Chondrocyte (in vitro differentiated cells): ENCODE results near the gene BCL6. TPM values are rescaled to one million over a fixed set of nuclear protein-coding genes. Genes with fewer than 3 reads are reported as not detected.

Experiments used
- DNase-seq: peaks from one replicate; pipeline ENCODE4 v3.0.0; 2021; ENCODE audit warnings: mixed read lengths, low spot score
- H3K27ac Mint-ChIP-seq: one replicate; pipeline ENCODE4 v1.8.0; 2021; ENCODE audit warnings: mild to moderate bottlenecking, moderate library complexity, mixed read lengths; ENCODE audit not compliant: unreplicated experiment
- H3K27me3 Mint-ChIP-seq: 2 replicates; pipeline ENCODE4 v1.8.0; 2021; ENCODE audit warnings: low read depth, mixed read lengths
- H3K36me3 Mint-ChIP-seq: 2 replicates; pipeline ENCODE4 v1.8.0; 2021; ENCODE audit warnings: low read depth, mixed read lengths
- H3K4me1 Mint-ChIP-seq: 2 replicates; pipeline ENCODE4 v1.8.0; 2021; ENCODE audit warnings: low read depth, mild to moderate bottlenecking, mixed read lengths
- H3K4me3 Mint-ChIP-seq: one replicate; pipeline ENCODE4 v1.8.0; 2021; ENCODE audit warnings: mild to moderate bottlenecking, moderate library complexity, mixed read lengths; ENCODE audit not compliant: unreplicated experiment
- H3K9me3 Mint-ChIP-seq: 2 replicates; pipeline ENCODE4 v1.8.0; 2021; ENCODE audit warnings: low read depth, mixed read lengths
- total RNA-seq: library from RNA; stranded (reverse); gene quantifications from 3 replicates; pipeline ENCODE4 v1.2.1, GENCODE V29; 2021
- TF ChIP-seq, protein P1 (sequence below): fragments of 200-600 bp; sonication (generic); IDR thresholded peaks from 2 replicates; pipeline ENCODE4 v1.5.0; 2021; ENCODE audit warnings: antibody characterized with exemption, mild to moderate bottlenecking, moderate library complexity

BCL6 gene
- total RNA-seq, 1 donor from 2014 or later, result 46.7 TPM

DNA sequence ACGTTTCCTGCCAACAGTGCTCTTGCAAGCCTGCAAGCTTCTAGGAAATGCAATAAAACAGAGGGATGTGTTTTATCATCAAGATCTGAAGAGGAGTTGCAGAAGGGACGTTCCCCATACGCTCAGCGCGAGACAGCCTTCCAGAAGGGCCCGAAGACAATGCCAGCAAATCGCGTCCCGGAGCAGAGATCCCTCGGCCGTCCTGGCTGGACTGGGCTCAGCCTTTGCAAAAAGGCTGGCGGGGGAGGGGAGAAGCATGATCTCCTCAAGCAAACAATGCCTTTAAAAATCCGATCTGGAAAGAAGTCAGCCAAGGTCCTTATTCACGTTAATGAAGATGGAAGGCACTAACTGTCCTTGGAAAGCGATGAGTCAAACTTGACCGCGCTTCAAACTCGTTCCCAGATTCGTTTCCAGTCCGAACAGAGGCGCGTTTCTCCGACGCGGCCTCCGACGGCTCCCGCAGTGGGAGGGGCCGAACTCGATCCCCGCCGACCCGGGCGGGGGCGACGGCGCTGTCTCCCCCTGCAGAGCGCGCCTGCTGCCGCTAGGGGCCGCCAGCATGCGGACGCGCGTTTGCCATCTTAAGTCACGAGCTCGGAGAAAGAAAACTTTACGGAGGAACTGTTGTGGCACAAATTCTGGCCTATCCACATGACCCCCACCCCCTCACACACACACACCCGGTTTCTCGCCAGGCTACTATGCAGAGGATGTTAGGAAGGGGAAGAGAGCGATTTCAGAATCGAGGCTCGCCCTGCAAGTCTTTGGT, 5.5 kb downstream of the BCL6 start:
- Mint-ChIP-seq H3K4me3 (peak overlapping the region; percentile 87), H3K9me3 (no peaks in the 10 kb centered on the region), H3K27me3 (no peaks in the 10 kb centered on the region), H3K4me1 (peaks cover 73% of the 10 kb centered on the region), H3K36me3 (no peaks in the 10 kb centered on the region), H3K27ac (peak overlapping the region; percentile 96)
- TF ChIP-seq, protein P1, sequence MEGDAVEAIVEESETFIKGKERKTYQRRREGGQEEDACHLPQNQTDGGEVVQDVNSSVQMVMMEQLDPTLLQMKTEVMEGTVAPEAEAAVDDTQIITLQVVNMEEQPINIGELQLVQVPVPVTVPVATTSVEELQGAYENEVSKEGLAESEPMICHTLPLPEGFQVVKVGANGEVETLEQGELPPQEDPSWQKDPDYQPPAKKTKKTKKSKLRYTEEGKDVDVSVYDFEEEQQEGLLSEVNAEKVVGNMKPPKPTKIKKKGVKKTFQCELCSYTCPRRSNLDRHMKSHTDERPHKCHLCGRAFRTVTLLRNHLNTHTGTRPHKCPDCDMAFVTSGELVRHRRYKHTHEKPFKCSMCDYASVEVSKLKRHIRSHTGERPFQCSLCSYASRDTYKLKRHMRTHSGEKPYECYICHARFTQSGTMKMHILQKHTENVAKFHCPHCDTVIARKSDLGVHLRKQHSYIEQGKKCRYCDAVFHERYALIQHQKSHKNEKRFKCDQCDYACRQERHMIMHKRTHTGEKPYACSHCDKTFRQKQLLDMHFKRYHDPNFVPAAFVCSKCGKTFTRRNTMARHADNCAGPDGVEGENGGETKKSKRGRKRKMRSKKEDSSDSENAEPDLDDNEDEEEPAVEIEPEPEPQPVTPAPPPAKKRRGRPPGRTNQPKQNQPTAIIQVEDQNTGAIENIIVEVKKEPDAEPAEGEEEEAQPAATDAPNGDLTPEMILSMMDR, result peak; percentile 89
- DNase-seq, result no peak

DNA sequence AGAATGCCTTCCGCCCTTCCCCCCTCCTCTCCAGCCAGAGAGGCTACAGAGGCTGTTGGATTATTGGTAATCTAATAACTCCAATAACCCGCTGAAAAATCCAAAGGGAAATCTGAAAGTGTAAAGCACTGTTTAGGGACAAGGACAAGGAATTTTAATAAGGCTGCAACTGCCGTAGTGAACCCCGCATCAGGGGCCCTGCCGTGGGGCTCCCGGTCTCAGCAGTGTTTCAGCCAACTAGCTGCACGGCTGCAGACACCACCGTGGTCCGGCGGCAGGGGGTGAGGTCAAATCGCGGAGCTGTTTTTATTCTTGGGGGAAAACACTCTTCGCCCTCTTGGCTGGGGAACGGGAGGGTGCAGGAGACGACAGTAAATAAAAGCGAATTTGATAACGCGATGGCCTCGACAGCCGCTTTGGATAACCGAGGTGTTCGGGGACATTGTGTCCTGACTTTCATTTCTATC, 6.1 kb downstream of the BCL6 start:
- peak overlapping the region; percentile 87 for H3K4me3 Mint-ChIP-seq
- TF ChIP-seq, protein P1, result no peak
- DNase-seq, result no peak
- H3K36me3 Mint-ChIP-seq, result peaks cover 2% of the 10 kb centered on the region
- peak overlapping the region; percentile 96 for H3K27ac Mint-ChIP-seq
- H3K27me3 Mint-ChIP-seq, result no peaks in the 10 kb centered on the region
- H3K4me1 Mint-ChIP-seq, result peaks cover 75% of the 10 kb centered on the region
- no peaks in the 10 kb centered on the region for H3K9me3 Mint-ChIP-seq

DNA sequence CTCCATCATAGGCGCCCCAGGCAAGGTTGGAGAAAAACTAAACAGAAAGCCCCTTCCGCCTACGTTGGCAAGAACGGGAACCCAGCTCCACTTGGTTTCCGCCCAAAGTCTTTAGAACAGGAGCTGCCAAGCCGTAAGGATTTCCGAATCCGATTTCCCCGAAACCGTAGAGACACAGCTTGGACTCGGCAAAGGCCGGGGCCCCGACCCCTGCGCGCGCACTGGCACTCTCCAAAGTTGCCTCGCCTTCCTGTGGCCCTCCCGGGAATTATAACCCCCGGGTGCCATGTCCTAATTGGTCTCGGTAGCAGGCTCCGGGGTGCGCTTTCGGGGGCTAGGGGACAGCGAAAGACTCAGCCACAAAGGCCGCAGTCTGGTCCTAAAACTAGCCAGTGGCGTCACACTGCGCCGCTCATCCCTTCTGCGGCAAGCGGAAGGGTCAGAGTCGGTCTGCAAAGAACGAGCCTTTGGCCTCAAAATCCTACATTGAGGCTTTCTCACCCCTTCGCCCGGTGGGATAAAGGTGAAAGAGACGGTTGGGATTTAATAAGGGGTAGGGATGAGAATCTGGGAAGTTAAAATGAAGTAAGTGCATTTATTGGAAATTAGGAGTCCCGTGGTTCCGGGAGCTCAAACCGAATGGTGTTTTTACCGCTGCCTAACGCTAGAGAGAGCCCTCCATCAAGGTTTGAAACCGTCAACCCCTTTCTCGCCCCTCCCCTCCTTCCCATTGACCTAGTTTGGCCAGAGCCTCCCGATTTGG, 6.8 kb downstream of the BCL6 start:
- peaks cover 75% of the 10 kb centered on the region for H3K4me1 Mint-ChIP-seq
- H3K9me3 Mint-ChIP-seq, result no peaks in the 10 kb centered on the region
- H3K36me3 Mint-ChIP-seq, result peaks cover 3% of the 10 kb centered on the region
- H3K4me3 Mint-ChIP-seq, result peak overlapping the region; percentile 87
- H3K27ac Mint-ChIP-seq, result peak overlapping the region; percentile 96
- H3K27me3 Mint-ChIP-seq, result no peaks in the 10 kb centered on the region
- no peak for DNase-seq
- TF ChIP-seq, protein P1, result peak; percentile 90

DNA sequence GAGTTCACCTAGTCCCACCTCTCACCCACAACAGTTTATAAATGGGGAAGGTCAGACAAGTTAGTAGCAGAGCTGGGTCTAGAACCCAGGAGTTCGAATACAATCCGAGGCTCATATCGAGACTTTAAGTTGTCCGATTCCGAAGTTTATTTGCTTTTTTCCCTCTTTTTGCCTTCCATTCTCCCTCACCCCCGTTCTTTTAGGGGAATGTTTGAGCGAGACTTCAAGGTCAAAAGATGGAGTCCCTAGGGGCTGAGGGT, 7.3 kb downstream of the BCL6 start:
- Mint-ChIP-seq H3K36me3 (peaks cover 7% of the 10 kb centered on the region), H3K4me1 (peaks cover 72% of the 10 kb centered on the region)

More for the DNA sequence above, 7.3 kb downstream of the BCL6 start:
- Mint-ChIP-seq H3K4me3 (peak overlapping the region; percentile 87), H3K9me3 (no peaks in the 10 kb centered on the region), H3K27ac (peak overlapping the region; percentile 96), H3K27me3 (no peaks in the 10 kb centered on the region)
- DNase-seq, result no peak
- TF ChIP-seq, protein P1, result no peak
